Choroid plexus epithelial cell (primary cell): ENCODE results near the gene TPST2.
A peak's percentile ranks its signal among the peaks of the same experiment; 100 is the strongest.

ENCODE experiments used
- DNase-seq: peaks from one replicate; pipeline ENCODE4 v3.0.0-alpha.2; 2010; ENCODE audit warnings: low read depth
- H3K4me3 ChIP-seq: 2 replicates; pipeline ENCODE4 v1.5.1; 2011; ENCODE audit warnings: low read depth, mild to moderate bottlenecking, control low read depth, low read length, moderate library complexity
- CTCF ChIP-seq: conservative IDR thresholded peaks from 2 replicates; pipeline ENCODE4 v1.5.1; 2011; ENCODE audit warnings: low read depth, mild to moderate bottlenecking, control low read depth, inconsistent platforms, low read length, moderate library complexity

The TPST2 gene

GRCh38 chr22:26589367-26589844 is 526 bp downstream of the TPST2 start:
- DNase-seq: no peak
- peak overlapping the region; percentile 70 for H3K4me3 ChIP-seq
- TF ChIP-seq CTCF: no peak

GRCh38 chr22:26588729-26589366 is 1.1 kb downstream of the TPST2 start:
- TF ChIP-seq CTCF: no peak
- no peak for DNase-seq
- H3K4me3 ChIP-seq: peak overlapping the region; percentile 70

- H3K4me3 ChIP-seq: no peak overlapping the region
- no peak for TF ChIP-seq CTCF
- no peak for DNase-seq
Observed at GRCh38 chr22:26587991-26588613, 1.8 kb downstream of the TPST2 start.

- no peak for DNase-seq
- no peak overlapping the region for H3K4me3 ChIP-seq
Observed at GRCh38 chr22:26586556-26587325, 3.2 kb downstream of the TPST2 start.

GRCh38 chr22:26585104-26585790 is 4.7 kb downstream of the TPST2 start:
- peak; percentile 26 for TF ChIP-seq CTCF
- no peak overlapping the region for H3K4me3 ChIP-seq
- DNase-seq: peak; percentile 48

More at GRCh38 chr22:26586556-26587325, 3.2 kb downstream of the TPST2 start:
- no peak for TF ChIP-seq CTCF

- TF ChIP-seq CTCF: no peak
- no peak for DNase-seq
- no peak overlapping the region for H3K4me3 ChIP-seq
Observed at GRCh38 chr22:26584010-26584409, 5.9 kb downstream of the TPST2 start.
